SK-N-SH treated with all-trans-retinoic acid at 6 μM for 48 hours (cell line): ENCODE results near the gene TRMT112.
A peak's percentile ranks its signal among the peaks of the same experiment; 100 is the strongest.

Experiments
- ATAC-seq: fragments of 200-7000 bp; cut with Tn5 transposase; 3 replicates; pipeline ENCODE4 v1.9.1; 2020; ENCODE audit warnings: mild to moderate bottlenecking, moderate library complexity
- ARNTL ChIP-seq: fragments of 450-650 bp; formaldehyde crosslinking; IDR thresholded peaks from 2 replicates; pipeline ENCODE4 v1.5.0; 2020; ENCODE audit warnings: low read depth, mild to moderate bottlenecking, moderate library complexity, borderline replicate concordance
- BACH2 ChIP-seq: fragments of 250-450 bp; sonication (Bioruptor Pico); IDR thresholded peaks from 2 replicates; pipeline ENCODE4 v1.9.0; 2021; ENCODE audit warnings: mild to moderate bottlenecking, borderline replicate concordance
- CREB5 ChIP-seq: fragments of 250-450 bp; sonication (Bioruptor Pico); IDR thresholded peaks from 2 replicates; pipeline ENCODE4 v1.5.1; 2020; ENCODE audit warnings: low read depth, mild to moderate bottlenecking, moderate library complexity
- CSDC2 ChIP-seq: fragments of 250-450 bp; sonication (Bioruptor Pico); IDR thresholded peaks from 2 replicates; pipeline ENCODE4 v1.5.0; 2020; ENCODE audit warnings: mild to moderate bottlenecking, moderate library complexity
- ESRRG ChIP-seq: fragments of 250-450 bp; sonication (Bioruptor Pico); IDR thresholded peaks from 2 replicates; pipeline ENCODE4 v1.6.1; 2021; ENCODE audit warnings: mild to moderate bottlenecking
- GLIS3 ChIP-seq: fragments of 250-450 bp; sonication (Bioruptor Pico); IDR thresholded peaks from 2 replicates; pipeline ENCODE4 v1.5.0; 2020; ENCODE audit warnings: mild to moderate bottlenecking, moderate library complexity
- ISL1 ChIP-seq: fragments of 250-450 bp; sonication (Bioruptor Pico); IDR thresholded peaks from 2 replicates; pipeline ENCODE4 v2.1.2; 2022; ENCODE audit warnings: mild to moderate bottlenecking, moderate library complexity
- OSR1 ChIP-seq: fragments of 250-450 bp; sonication (Bioruptor Pico); IDR thresholded peaks from 2 replicates; pipeline ENCODE4 v1.8.0; 2022; ENCODE audit warnings: moderate library complexity, mild to moderate bottlenecking, inconsistent platforms
- PATZ1 ChIP-seq: fragments of 250-450 bp; sonication (Bioruptor Pico); IDR thresholded peaks from 2 replicates; pipeline ENCODE4 v1.8.0; 2020; ENCODE audit warnings: mild to moderate bottlenecking, moderate library complexity, borderline replicate concordance
- PPARA ChIP-seq: fragments of 250-450 bp; sonication (Bioruptor Pico); IDR thresholded peaks from 2 replicates; pipeline ENCODE4 v1.5.0; 2020; ENCODE audit warnings: mild to moderate bottlenecking, borderline replicate concordance
- RARB ChIP-seq: fragments of 250-450 bp; sonication (Bioruptor Pico); IDR thresholded peaks from 2 replicates; pipeline ENCODE4 v1.8.0; 2021; ENCODE audit warnings: mild to moderate bottlenecking, moderate library complexity
- TCF4 ChIP-seq: fragments of 250-450 bp; sonication (Bioruptor Pico); IDR thresholded peaks from 2 replicates; pipeline ENCODE4 v1.8.0; 2021; ENCODE audit warnings: mild to moderate bottlenecking, moderate library complexity, borderline replicate concordance
- TOX ChIP-seq: fragments of 250-450 bp; sonication (Bioruptor Pico); IDR thresholded peaks from 2 replicates; pipeline ENCODE4 v1.8.0; 2021; ENCODE audit warnings: mild to moderate bottlenecking, moderate library complexity, borderline replicate concordance
- ZC3H10 ChIP-seq: fragments of 250-450 bp; sonication (Bioruptor Pico); IDR thresholded peaks from 2 replicates; pipeline ENCODE4 v1.5.1; 2021; ENCODE audit warnings: mild to moderate bottlenecking, moderate library complexity
- ZFP30 ChIP-seq: fragments of 450-650 bp; formaldehyde crosslinking; IDR thresholded peaks from 2 replicates; pipeline ENCODE4 v1.5.0; 2022; ENCODE audit warnings: mild to moderate bottlenecking, moderate library complexity
- ZNF565 ChIP-seq: fragments of 450-650 bp; formaldehyde crosslinking; conservative IDR thresholded peaks from 2 replicates; pipeline ENCODE4 v1.5.0; 2020; ENCODE audit warnings: low read depth, mild to moderate bottlenecking, moderate library complexity
- ZNF70 ChIP-seq: fragments of 450-650 bp; formaldehyde crosslinking; IDR thresholded peaks from 2 replicates; pipeline ENCODE4 v1.5.0; 2020; ENCODE audit warnings: mild to moderate bottlenecking, moderate library complexity
- ZNF8 ChIP-seq: fragments of 450-650 bp; formaldehyde crosslinking; IDR thresholded peaks from 2 replicates; pipeline ENCODE4 v1.5.0; 2020; ENCODE audit warnings: mild to moderate bottlenecking, moderate library complexity
- TF ChIP-seq, protein P1 (sequence below): fragments of 250-450 bp; sonication (Bioruptor Pico); IDR thresholded peaks from 2 replicates; pipeline ENCODE4 v1.5.0; 2020; ENCODE audit warnings: mild to moderate bottlenecking, moderate library complexity
- TF ChIP-seq, protein P2 (sequence below): fragments of 250-450 bp; sonication (Bioruptor Pico); IDR thresholded peaks from 2 replicates; pipeline ENCODE4 v1.5.1; 2021; ENCODE audit warnings: mild to moderate bottlenecking, moderate library complexity

TRMT112 gene

DNA sequence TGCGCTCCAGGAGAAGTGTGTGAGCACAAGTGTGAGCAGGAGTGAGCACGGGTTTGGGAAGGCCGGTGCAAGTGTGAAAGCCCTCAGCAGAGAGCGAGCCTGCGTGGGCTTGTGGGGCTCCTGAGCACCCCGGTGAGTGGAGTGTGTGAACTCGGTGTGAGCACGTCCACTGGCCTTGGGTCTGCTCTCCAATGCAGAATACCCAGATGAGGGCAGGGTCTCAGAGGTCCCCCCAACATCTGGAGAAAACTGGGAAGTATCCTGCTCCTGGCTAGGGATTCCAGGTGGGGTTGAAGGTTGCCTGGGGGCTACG lies 10.8 kb downstream of the TRMT112 start:
- no peak for ATAC-seq
- TF ChIP-seq TCF4 (CRISPR knock-in tag) (no peak), ZNF70 (CRISPR knock-in tag) (no peak), CSDC2 (CRISPR knock-in tag) (no peak), ZNF8 (no peak)
- TF ChIP-seq, protein P1, sequence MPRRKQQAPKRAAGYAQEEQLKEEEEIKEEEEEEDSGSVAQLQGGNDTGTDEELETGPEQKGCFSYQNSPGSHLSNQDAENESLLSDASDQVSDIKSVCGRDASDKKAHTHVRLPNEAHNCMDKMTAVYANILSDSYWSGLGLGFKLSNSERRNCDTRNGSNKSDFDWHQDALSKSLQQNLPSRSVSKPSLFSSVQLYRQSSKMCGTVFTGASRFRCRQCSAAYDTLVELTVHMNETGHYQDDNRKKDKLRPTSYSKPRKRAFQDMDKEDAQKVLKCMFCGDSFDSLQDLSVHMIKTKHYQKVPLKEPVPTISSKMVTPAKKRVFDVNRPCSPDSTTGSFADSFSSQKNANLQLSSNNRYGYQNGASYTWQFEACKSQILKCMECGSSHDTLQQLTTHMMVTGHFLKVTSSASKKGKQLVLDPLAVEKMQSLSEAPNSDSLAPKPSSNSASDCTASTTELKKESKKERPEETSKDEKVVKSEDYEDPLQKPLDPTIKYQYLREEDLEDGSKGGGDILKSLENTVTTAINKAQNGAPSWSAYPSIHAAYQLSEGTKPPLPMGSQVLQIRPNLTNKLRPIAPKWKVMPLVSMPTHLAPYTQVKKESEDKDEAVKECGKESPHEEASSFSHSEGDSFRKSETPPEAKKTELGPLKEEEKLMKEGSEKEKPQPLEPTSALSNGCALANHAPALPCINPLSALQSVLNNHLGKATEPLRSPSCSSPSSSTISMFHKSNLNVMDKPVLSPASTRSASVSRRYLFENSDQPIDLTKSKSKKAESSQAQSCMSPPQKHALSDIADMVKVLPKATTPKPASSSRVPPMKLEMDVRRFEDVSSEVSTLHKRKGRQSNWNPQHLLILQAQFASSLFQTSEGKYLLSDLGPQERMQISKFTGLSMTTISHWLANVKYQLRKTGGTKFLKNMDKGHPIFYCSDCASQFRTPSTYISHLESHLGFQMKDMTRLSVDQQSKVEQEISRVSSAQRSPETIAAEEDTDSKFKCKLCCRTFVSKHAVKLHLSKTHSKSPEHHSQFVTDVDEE (CRISPR knock-in tag): no peak
- TF ChIP-seq, protein P2, sequence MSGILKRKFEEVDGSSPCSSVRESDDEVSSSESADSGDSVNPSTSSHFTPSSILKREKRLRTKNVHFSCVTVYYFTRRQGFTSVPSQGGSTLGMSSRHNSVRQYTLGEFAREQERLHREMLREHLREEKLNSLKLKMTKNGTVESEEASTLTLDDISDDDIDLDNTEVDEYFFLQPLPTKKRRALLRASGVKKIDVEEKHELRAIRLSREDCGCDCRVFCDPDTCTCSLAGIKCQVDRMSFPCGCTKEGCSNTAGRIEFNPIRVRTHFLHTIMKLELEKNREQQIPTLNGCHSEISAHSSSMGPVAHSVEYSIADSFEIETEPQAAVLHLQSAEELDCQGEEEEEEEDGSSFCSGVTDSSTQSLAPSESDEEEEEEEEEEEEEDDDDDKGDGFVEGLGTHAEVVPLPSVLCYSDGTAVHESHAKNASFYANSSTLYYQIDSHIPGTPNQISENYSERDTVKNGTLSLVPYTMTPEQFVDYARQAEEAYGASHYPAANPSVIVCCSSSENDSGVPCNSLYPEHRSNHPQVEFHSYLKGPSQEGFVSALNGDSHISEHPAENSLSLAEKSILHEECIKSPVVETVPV (CRISPR knock-in tag): no peak
- TF ChIP-seq, all 23 proteins: peak for 0

DNA sequence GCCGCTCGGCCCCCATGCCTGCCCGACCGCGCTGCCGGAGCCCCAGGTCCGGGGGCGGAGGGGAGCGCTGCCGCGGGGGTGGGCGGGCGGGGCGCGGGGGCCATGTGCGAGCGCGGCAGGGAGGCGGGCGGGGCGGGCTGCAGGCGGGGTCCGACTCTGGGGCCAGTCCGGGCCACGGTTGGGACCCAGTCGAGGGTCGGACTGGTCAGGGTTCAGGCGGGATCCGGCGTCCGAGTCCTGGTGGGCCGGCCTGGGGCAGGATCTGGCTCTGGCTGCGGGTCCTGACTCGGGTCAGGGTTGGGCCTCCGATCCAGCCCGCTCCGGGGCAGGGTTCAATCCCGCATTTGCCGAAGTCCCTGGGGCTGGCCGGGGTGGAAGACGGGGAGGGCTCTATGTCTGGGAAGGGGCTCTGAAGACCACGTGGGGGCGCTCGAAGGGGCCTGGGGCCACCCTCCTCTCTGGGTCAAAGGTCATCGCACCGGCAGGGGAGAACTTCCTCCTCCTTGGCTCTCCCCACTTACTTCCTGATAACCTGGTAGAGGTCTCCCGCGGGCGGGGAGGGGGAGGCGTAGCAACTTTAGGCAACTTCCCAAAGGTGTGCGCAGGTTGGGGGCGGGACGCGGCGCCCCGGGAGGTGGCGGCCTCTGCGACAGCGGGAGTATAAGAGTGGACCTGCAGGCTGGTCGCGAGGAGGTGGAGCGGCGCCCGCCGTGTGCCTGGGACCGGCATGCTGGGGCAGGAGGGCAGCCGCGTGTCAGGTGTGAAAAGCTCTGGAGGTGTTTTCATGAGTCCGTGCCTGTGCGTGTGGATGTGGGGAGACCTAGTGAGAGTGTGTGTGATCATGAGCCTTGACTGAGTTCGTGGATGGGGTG lies 11.4 kb downstream of the TRMT112 start:
- peak; percentile 10 for ATAC-seq
- no peak for TF ChIP-seq RARB (CRISPR knock-in tag)
- no peak for TF ChIP-seq ZNF70 (CRISPR knock-in tag)
- no peak for TF ChIP-seq GLIS3 (CRISPR knock-in tag)
- no peak for TF ChIP-seq CREB5 (CRISPR knock-in tag)
- no peak for TF ChIP-seq PATZ1 (CRISPR knock-in tag)
- no peak for TF ChIP-seq PPARA
- no peak for TF ChIP-seq TCF4 (CRISPR knock-in tag)
- TF ChIP-seq ISL1 (CRISPR knock-in tag): no peak
- no peak for TF ChIP-seq ARNTL (CRISPR knock-in tag)
- TF ChIP-seq ZFP30 (CRISPR knock-in tag): no peak
- no peak for TF ChIP-seq ZNF565
- no peak for TF ChIP-seq BACH2 (CRISPR knock-in tag)
- TF ChIP-seq ZC3H10: no peak
- TF ChIP-seq OSR1: no peak
- TF ChIP-seq TOX: no peak

- peak; percentile 83 for ATAC-seq
- TF ChIP-seq GLIS3 (CRISPR knock-in tag) (no peak), OSR1 (no peak), TOX (no peak), ZNF70 (CRISPR knock-in tag) (no peak), ESRRG (CRISPR knock-in tag) (no peak), PATZ1 (CRISPR knock-in tag) (no peak), BACH2 (CRISPR knock-in tag) (no peak), ZNF8 (no peak), ISL1 (CRISPR knock-in tag) (no peak)
- TF ChIP-seq, protein P2 (CRISPR knock-in tag): no peak
- TF ChIP-seq, protein P1 (CRISPR knock-in tag): no peak
These were observed 12.2 kb downstream of the TRMT112 start, which contains the start of gene ESRRA for GRCh38 chr11:64305075-64305690. Gene ESRRA (plus strand): TSS chr11:64305524. CDS start chr11:64307180, 1,656 bp downstream.
